ENCODE data around the gene CLDN16. TPM values are rescaled to one million over a fixed set of nuclear protein-coding genes. Genes with fewer than 3 reads are reported as not detected.

CLDN16 gene
- polyA plus RNA-seq, 3 donors: not detected

- H3K4me1 Mint-ChIP-seq: peaks cover 3% of the 10 kb centered on the region
Measured at GRCh38 chr3:190424108-190424477, 36.1 kb downstream of the CLDN16 start.

More at GRCh38 chr3:190424108-190424477, 36.1 kb downstream of the CLDN16 start:
- TF ChIP-seq CTCF (IDR thresholded peaks at IDR 0.05): no peak
- Histone ChIP-seq H3K4me1 (ENCODE audit: control insufficient read depth in 1 of 2, insufficient read depth in 2 of 2, low read length in 2 of 2) (no peaks in the 10 kb centered on the region), H3K36me3 (replicated peaks in 1 of 2; ENCODE audit: control insufficient read depth in 1 of 2, insufficient read depth in 2 of 2, low read length in 2 of 2) (no peaks in the 10 kb centered on the region), H2AFZ (ENCODE audit: insufficient read depth, low read depth, low read length, poor library complexity, severe bottlenecking) (no peak overlapping the region), H3K9me3 (replicated peaks in 1 of 2; ENCODE audit: control insufficient read depth in 1 of 2, insufficient read depth in 1 of 2, low read length in 2 of 2) (no peaks in the 10 kb centered on the region), H4K20me1 (ENCODE audit: insufficient read depth, low read length) (no peaks in the 10 kb centered on the region), H3K27ac (ENCODE audit: low read depth in 1 of 2, low read length in 2 of 2) (no peak overlapping the region), H3K4me2 (replicated peaks; ENCODE audit: extremely low read depth, low read length, poor library complexity, severe bottlenecking) (no peak overlapping the region), H3K79me2 (ENCODE audit: insufficient read depth, low read length) (no peaks in the 10 kb centered on the region), H3K4me3 (replicated peaks in 1 of 3; ENCODE audit: low read depth in 2 of 3, low read length in 3 of 3) (no peak overlapping the region), H3K27me3 (ENCODE audit: control insufficient read depth in 2 of 2, insufficient read depth in 2 of 2, low read length in 2 of 2) (peaks cover 0 to 3% of the 10 kb centered on the region in 2 donors), H3K9ac (ENCODE audit: insufficient read depth, low read length, poor library complexity, severe bottlenecking) (no peak overlapping the region)
- Mint-ChIP-seq H3K36me3 (no peaks in the 10 kb centered on the region), H3K27ac (no peak overlapping the region), H3K9me3 (peaks cover 0 to 2% (median 0%) of the 10 kb centered on the region in 7 donors), H3K4me3 (no peak overlapping the region), H3K27me3 (ENCODE audit: low read depth in 3 of 3) (peaks cover 0 to 4% (median 0%) of the 10 kb centered on the region in 3 donors)
- no CpG with 5 or more reads among the region's 2 CpGs for WGBS (ENCODE audit: insufficient coverage)
- intact Hi-C loops (cut with micrococcal nuclease): loop anchor here in 1 of 2 donors (10.0 kb wide), 1 partner anchor 469 kb away; no protein-coding TSS in a partner anchor
- no peak for DNase-seq
